K562 (cell line): ENCODE results near the gene DUSP9. TPM values are rescaled to one million over a fixed set of nuclear protein-coding genes. Genes with fewer than 3 reads are reported as not detected.

ENCODE experiments used
- ATAC-seq: fragments of 200-7000 bp; cut with Tn5 transposase; 3 replicates; pipeline ENCODE4 v1.9.1; 2020; ENCODE audit warnings: moderate library complexity
- BruUV-seq: library from RNA; stranded (reverse); fragments of 400-500 nt; replicated peaks from 2 replicates; lab custom pipeline; 2021; lab: Mats Ljungman, UMichigan
- CTCF ChIA-PET: fragments of 300-600 bp; formaldehyde crosslinking; extraction: SDS; loops from one replicate; lab custom pipeline; 2021; ENCODE audit warnings: low intra/inter-chr PET ratio; lab: Yijun Ruan, JAX
- POLR2A ChIA-PET: fragments of 300-600, 350-650 bp; sonication (Branson Sonifier 250); formaldehyde crosslinking; extraction: SDS; loops from one replicate; lab custom pipeline; 2021; ENCODE audit warnings: antibody characterized with exemption, inconsistent platforms; lab: Yijun Ruan, JAX
- DNase-seq, 4 experiments: peaks; one replicate each; pipeline versions ENCODE4 v3.0.0 to v3.0.0-alpha.2; 2011 to 2018; ENCODE audit warnings: low spot score in 3 of 4, mixed read lengths in 3 of 4; ENCODE audit errors: extremely low read depth in 1 of 4
- FAIRE-seq: peaks from 2 replicates; lab custom pipeline; 2011; peaks lifted over from hg19 to GRCh38; lab: Jason Lieb, UNC
- H2AFZ ChIP-seq: 2 replicates; pipeline ENCODE4 v1.6.0; 2011; ENCODE audit warnings: low read depth, low read length, control low read depth, inconsistent platforms
- H3K27ac ChIP-seq: fragments of 200-600 bp; 3 replicates; pipeline ENCODE4 v1.8.0; 2011; ENCODE audit warnings: low read depth, mild to moderate bottlenecking, control low read depth, inconsistent platforms, low read length, moderate library complexity, mixed read lengths; ENCODE audit errors: extremely low read depth
- H3K27me3 ChIP-seq, 2 experiments: fragments of 300-600 bp in 1 of 2; 2 replicates in 1 of 2; 3 replicates in 1 of 2; pipeline versions ENCODE4 v1.6.0 to v1.8.0; 2011; ENCODE audit warnings: inconsistent platforms in 2 of 2, low read length in 2 of 2, mild to moderate bottlenecking in 1 of 2, mixed read lengths in 1 of 2, moderate library complexity in 1 of 2; ENCODE audit not compliant: control insufficient read depth in 2 of 2, insufficient read depth in 2 of 2
- H3K36me3 ChIP-seq: fragments of 300-600 bp; 3 replicates; pipeline ENCODE4 v1.8.0; 2011; ENCODE audit warnings: mild to moderate bottlenecking, low read length, inconsistent platforms; ENCODE audit not compliant: control insufficient read depth, insufficient read depth
- H3K4me1 ChIP-seq, 2 experiments: fragments of 200-600 bp in 1 of 2; replicated peaks in 1 of 2; 2 replicates in 1 of 2; 3 replicates in 1 of 2; pipeline versions ENCODE4 v1.5.1 to v1.8.0; 2011; ENCODE audit warnings: inconsistent platforms in 2 of 2, low read length in 2 of 2, mild to moderate bottlenecking in 1 of 2, mixed read lengths in 1 of 2, moderate library complexity in 1 of 2; ENCODE audit not compliant: control insufficient read depth in 2 of 2, insufficient read depth in 2 of 2
- H3K4me2 ChIP-seq: 2 replicates; pipeline ENCODE4 v1.6.1; 2011; ENCODE audit warnings: low read length, control low read depth, inconsistent platforms, mixed read lengths; ENCODE audit not compliant: insufficient read depth
- H3K4me3 ChIP-seq: fragments of 200-600 bp; sonication (generic), shearing (Covaris generic); 2 replicates; pipeline ENCODE4 v1.5.1; 2016; ENCODE audit warnings: control low read depth, inconsistent platforms
- H3K79me2 ChIP-seq: fragments of 200-600 bp; 3 replicates; pipeline ENCODE4 v1.8.0; 2011; ENCODE audit warnings: low read length, inconsistent platforms; ENCODE audit not compliant: control insufficient read depth, insufficient read depth
- H3K9ac ChIP-seq, 2 experiments: 2 replicates each; pipeline versions ENCODE4 v1.6.0 to v1.6.1; 2011; ENCODE audit warnings: low read depth in 2 of 2, low read length in 2 of 2, control low read depth in 1 of 2, inconsistent platforms in 1 of 2, mild to moderate bottlenecking in 1 of 2, mixed read lengths in 1 of 2; ENCODE audit not compliant: insufficient read depth in 1 of 2
- H3K9me1 ChIP-seq: one replicate; pipeline ENCODE4 v1.6.0; 2011; ENCODE audit warnings: inconsistent platforms, mild to moderate bottlenecking, low read length, moderate library complexity; ENCODE audit not compliant: control insufficient read depth, insufficient read depth
- H3K9me3 ChIP-seq: replicated peaks from 2 replicates; pipeline ENCODE4 v1.5.1; 2011; ENCODE audit warnings: low read depth, low read length, inconsistent platforms; ENCODE audit not compliant: control insufficient read depth, insufficient read depth
- H4K20me1 ChIP-seq: replicated peaks from 2 replicates; pipeline ENCODE4 v1.6.1; 2011; ENCODE audit warnings: low read length, inconsistent platforms, mixed read lengths; ENCODE audit not compliant: control insufficient read depth, insufficient read depth
- FOXM1 ChIP-seq, 2 experiments: fragments of 450-650 bp in 1 of 2; sonication (generic) in 1 of 2; formaldehyde crosslinking in 1 of 2; IDR thresholded peaks; 2 replicates each; pipeline versions ENCODE4 v1.6.1 to v1.9.0; 2017 to 2022; ENCODE audit warnings: low read depth in 2 of 2, mild to moderate bottlenecking in 2 of 2, missing genetic modification reagents in 1 of 2, moderate library complexity in 1 of 2
- HNRNPUL1 ChIP-seq: fragments of 200-400 bp; formaldehyde crosslinking; IDR thresholded peaks from 2 replicates; pipeline ENCODE4 v1.6.1; 2017; ENCODE audit warnings: low read length
- WGBS: fragments of 100-300 bp; shearing (Covaris generic); methylation state at CpG from one replicate; pipeline ENCODE4 v1.1.6; 2016; ENCODE audit warnings: low coverage, mixed read lengths; ENCODE audit not compliant: insufficient coverage; ENCODE audit errors: missing lambda C conversion rate; 5-methylcytosine and 5-hydroxymethylcytosine counted together
- in situ Hi-C: fragments of 300-500 bp; cut with MboI; formaldehyde crosslinking; loops from 4 replicates; pipeline ENCODE4 v1.15.0; 2018; ENCODE audit warnings: inconsistent platforms, mixed read lengths
- intact Hi-C: fragments of 100-400 bp; cut with micrococcal nuclease; formaldehyde crosslinking; loops from 2 replicates; pipeline ENCODE4 v1.14.2; 2022
- polyA plus RNA-seq, 8 experiments: library from polyadenylated mRNA; depleted of rRNA in 4 of 8; stranded (reverse) in 5 of 8; unstranded in 3 of 8; fragments of >200 nt; fragmentation: Nextera tagmentation in 2 of 8; fragmentation: Illumina TruSeq in 1 of 8; extraction: Ambion mirVana in 2 of 8; extraction: Trizol in 1 of 8; gene quantifications; 2 replicates each; pipeline versions ENCODE4 v1.2.1 to v1.2.3, GENCODE V29; 2011 to 2014; ENCODE audit warnings: inconsistent platforms in 1 of 8, missing spikeins in 1 of 8
- total RNA-seq, 7 experiments: library from RNA; depleted of rRNA in 6 of 7; stranded (reverse); fragments of >200 nt in 6 of 7; fragmentation: Illumina TruSeq in 2 of 7; extraction: Trizol in 2 of 7; gene quantifications; 2 replicates each; pipeline versions ENCODE4 v1.2.1 to v1.2.3, GENCODE V29; 2011 to 2021; ENCODE audit warnings: low replicate concordance in 1 of 7
- TF ChIP-seq, protein P1 (sequence below): fragments of 250-450 bp; sonication (Bioruptor Pico); IDR thresholded peaks from 2 replicates; pipeline ENCODE4 v1.8.0; 2022; ENCODE audit warnings: moderate library complexity, mild to moderate bottlenecking, inconsistent platforms

Gene DUSP9
- total and polyA plus RNA-seq, 9 of the 15 experiments (the other 6 are each of a cell fraction or from before 2014, with no cell fraction given), result 0.11 to 14.1 (median 5.5) TPM

- Histone ChIP-seq H3K9ac (no peak overlapping the region; a peak in 1 of 4 replicates), H2AFZ (no peak overlapping the region), H3K4me3 (no peak overlapping the region), H3K27me3 (no peaks in the 10 kb centered on the region), H3K9me3 (peaks cover 3% of the 10 kb centered on the region; the same call in 1 of the 2 replicates), H3K4me1 (peaks cover 15 to 42% of the 10 kb centered on the region in 2 experiments; a peak in 4 of 5 replicates), H3K4me2 (no peak overlapping the region), H3K36me3 (peaks cover 5% of the 10 kb centered on the region; the same call in 1 of the 3 replicates), H4K20me1 (peaks cover 5% of the 10 kb centered on the region), H3K27ac (no peak overlapping the region), H3K79me2 (peaks cover 17% of the 10 kb centered on the region), H3K9me1 (no peaks in the 10 kb centered on the region)
- POLR2A ChIA-PET, result interaction anchor here (0.6 to 1.2 kb wide), 3 partner anchors 46 to 107 kb away, joined by 3 read pairs; no protein-coding TSS in a partner anchor
- no peak for DNase-seq
- in situ Hi-C loops, result no loop called here
- no peak for FAIRE-seq
- TF ChIP-seq, protein P1, sequence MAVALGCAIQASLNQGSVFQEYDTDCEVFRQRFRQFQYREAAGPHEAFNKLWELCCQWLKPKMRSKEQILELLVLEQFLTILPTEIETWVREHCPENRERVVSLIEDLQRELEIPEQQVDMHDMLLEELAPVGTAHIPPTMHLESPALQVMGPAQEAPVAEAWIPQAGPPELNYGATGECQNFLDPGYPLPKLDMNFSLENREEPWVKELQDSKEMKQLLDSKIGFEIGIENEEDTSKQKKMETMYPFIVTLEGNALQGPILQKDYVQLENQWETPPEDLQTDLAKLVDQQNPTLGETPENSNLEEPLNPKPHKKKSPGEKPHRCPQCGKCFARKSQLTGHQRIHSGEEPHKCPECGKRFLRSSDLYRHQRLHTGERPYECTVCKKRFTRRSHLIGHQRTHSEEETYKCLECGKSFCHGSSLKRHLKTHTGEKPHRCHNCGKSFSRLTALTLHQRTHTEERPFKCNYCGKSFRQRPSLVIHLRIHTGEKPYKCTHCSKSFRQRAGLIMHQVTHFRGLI (CRISPR knock-in tag), result no peak
- TF ChIP-seq FOXM1 (IDR thresholded peaks at IDR 0.05; ENCODE audit: low read depth) (no peak), FOXM1 (CRISPR knock-in tag; IDR thresholded peaks at IDR 0.05; ENCODE audit: low read depth) (no peak), HNRNPUL1 (no peak)
- intact Hi-C loops, result no loop called here
- no TSS peak for BruUV-seq
- 93% methylated on average over 5 of the region's 21 CpGs for WGBS
- CTCF ChIA-PET, result no interaction called here
- ATAC-seq, result no peak
Measured at GRCh38 chrX:153685156-153685536, 38.1 kb downstream of the DUSP9 start.
